Activated naive CD8-positive, alpha-beta T cell treated with anti-CD3 and anti-CD28 coated beads, Interleukin-2, amount 50 U/mL, for 24 hours (primary cell): ENCODE measurements around the gene MTMR11.
"Not testable (repeated sequence)": the region's sequence is repeated elsewhere in the genome, so short reads cannot be mapped to it uniquely, and the experiment has no call there.

Experiments used
- ATAC-seq: fragments of 150-1000 bp; cut with Tn5 transposase; one replicate; pipeline ENCODE4 v1.10.0; 2021
- DNase-seq: peaks from one replicate; pipeline ENCODE4 v3.0.0; 2021
- H3K27ac Mint-ChIP-seq: one replicate; pipeline ENCODE4 v1.8.0; 2021; ENCODE audit warnings: mild to moderate bottlenecking, mixed read lengths
- H3K27me3 Mint-ChIP-seq: one replicate; pipeline ENCODE4 v1.8.0; 2021; ENCODE audit warnings: mixed read lengths
- H3K36me3 Mint-ChIP-seq: one replicate; pipeline ENCODE4 v1.8.0; 2021; ENCODE audit warnings: low read depth, mixed read lengths
- H3K4me1 Mint-ChIP-seq: one replicate; pipeline ENCODE4 v1.8.0; 2021; ENCODE audit warnings: mixed read lengths
- H3K4me3 Mint-ChIP-seq: one replicate; pipeline ENCODE4 v1.8.0; 2021; ENCODE audit warnings: mild to moderate bottlenecking, moderate library complexity, mixed read lengths
- H3K9me3 Mint-ChIP-seq: one replicate; pipeline ENCODE4 v1.8.0; 2021; ENCODE audit warnings: mixed read lengths

MTMR11 gene

GRCh38 chr1:149936170-149936991, at the start of gene MTMR11:
MTMR11 (minus strand) TSS chr1:149936879; CDS start chr1:149936647, 232 bp downstream.
- peaks cover 37% of the 10 kb centered on the region for H3K4me1 Mint-ChIP-seq
- H3K27ac Mint-ChIP-seq, result peak within 1 kb of the TSS; percentile 43
- H3K9me3 Mint-ChIP-seq, result no peaks in the 10 kb centered on the region
- no peaks in the 10 kb centered on the region for H3K27me3 Mint-ChIP-seq
- DNase-seq, result no peak
- no peak for ATAC-seq
- H3K36me3 Mint-ChIP-seq, result no peaks in the 10 kb centered on the region
- peak within 1 kb of the TSS; percentile 49 for H3K4me3 Mint-ChIP-seq

- Mint-ChIP-seq H3K27me3 (peaks cover 2% of the 10 kb centered on the region), H3K4me1 (peaks cover 40% of the 10 kb centered on the region), H3K27ac (peak overlapping the region; percentile 41), H3K36me3 (peaks cover 27% of the 10 kb centered on the region), H3K4me3 (no peak overlapping the region), H3K9me3 (no peaks in the 10 kb centered on the region)
- no peak for DNase-seq
- no peak for ATAC-seq
Observed at GRCh38 chr1:149979972-149980540, 43.4 kb upstream of the MTMR11 start.

- Mint-ChIP-seq H3K27ac (peak overlapping the region; percentile 41), H3K9me3 (no peaks in the 10 kb centered on the region), H3K4me1 (peaks cover 40% of the 10 kb centered on the region), H3K4me3 (peak overlapping the region; percentile 12), H3K36me3 (peaks cover 30% of the 10 kb centered on the region), H3K27me3 (peaks cover 2% of the 10 kb centered on the region)
- ATAC-seq (peak; percentile 66), DNase-seq (no peak)
Observed at GRCh38 chr1:149979245-149979971, 42.7 kb upstream of the MTMR11 start.

- no peaks in the 10 kb centered on the region for H3K9me3 Mint-ChIP-seq
- peaks cover 33% of the 10 kb centered on the region for H3K36me3 Mint-ChIP-seq
- ATAC-seq, result no peak
- no peak overlapping the region for H3K4me3 Mint-ChIP-seq
- DNase-seq, result no peak
- peaks cover 40% of the 10 kb centered on the region for H3K4me1 Mint-ChIP-seq
- peaks cover 2% of the 10 kb centered on the region for H3K27me3 Mint-ChIP-seq
- H3K27ac Mint-ChIP-seq, result peak overlapping the region; percentile 41
Observed at GRCh38 chr1:149978547-149979023, 41.9 kb upstream of the MTMR11 start.

- Mint-ChIP-seq H3K27ac (no peak overlapping the region), H3K9me3 (no peaks in the 10 kb centered on the region), H3K4me1 (peaks cover 40% of the 10 kb centered on the region), H3K36me3 (peaks cover 40% of the 10 kb centered on the region), H3K27me3 (peaks cover 2% of the 10 kb centered on the region), H3K4me3 (no peak overlapping the region)
- ATAC-seq, result no peak
- no peak for DNase-seq
Observed at GRCh38 chr1:149977345-149977744, 40.7 kb upstream of the MTMR11 start.

GRCh38 chr1:149972547-149972946, 35.9 kb upstream of the MTMR11 start:
- DNase-seq, result no peak
- Mint-ChIP-seq H3K36me3 (peaks cover 53% of the 10 kb centered on the region), H3K4me3 (no peak overlapping the region), H3K27ac (no peak overlapping the region), H3K4me1 (peaks cover 6% of the 10 kb centered on the region), H3K27me3 (peaks cover 2% of the 10 kb centered on the region), H3K9me3 (no peaks in the 10 kb centered on the region)
- ATAC-seq, result no peak

- H3K4me3 Mint-ChIP-seq, result no peak overlapping the region
- H3K27me3 Mint-ChIP-seq, result no peaks in the 10 kb centered on the region
- ATAC-seq (no peak), DNase-seq (no peak)
- H3K36me3 Mint-ChIP-seq, result peaks cover 46% of the 10 kb centered on the region
- no peak overlapping the region for H3K27ac Mint-ChIP-seq
- no peaks in the 10 kb centered on the region for H3K9me3 Mint-ChIP-seq
- H3K4me1 Mint-ChIP-seq, result no peaks in the 10 kb centered on the region
Observed at GRCh38 chr1:149967646-149968045, 31.0 kb upstream of the MTMR11 start.

- Mint-ChIP-seq H3K9me3 (no peaks in the 10 kb centered on the region), H3K36me3 (peaks cover 41% of the 10 kb centered on the region), H3K27me3 (no peaks in the 10 kb centered on the region), H3K4me1 (peaks cover 6% of the 10 kb centered on the region), H3K27ac (no peak overlapping the region), H3K4me3 (no peak overlapping the region)
- DNase-seq, result no peak
- ATAC-seq, result no peak
Observed at GRCh38 chr1:149967041-149967440, 30.4 kb upstream of the MTMR11 start.

GRCh38 chr1:149966405-149966804, 29.7 kb upstream of the MTMR11 start:
- Mint-ChIP-seq H3K9me3 (no peaks in the 10 kb centered on the region), H3K4me3 (no peak overlapping the region), H3K27me3 (no peaks in the 10 kb centered on the region), H3K36me3 (peaks cover 41% of the 10 kb centered on the region), H3K4me1 (peaks cover 11% of the 10 kb centered on the region), H3K27ac (no peak overlapping the region)
- no peak for ATAC-seq
- DNase-seq, result no peak

GRCh38 chr1:149965440-149965839, 28.8 kb upstream of the MTMR11 start:
- DNase-seq (no peak), ATAC-seq (no peak)
- H3K27ac Mint-ChIP-seq, result no peak overlapping the region

GRCh38 chr1:149963358-149963757, 26.7 kb upstream of the MTMR11 start:
- Mint-ChIP-seq H3K27me3 (no peaks in the 10 kb centered on the region), H3K9me3 (no peaks in the 10 kb centered on the region), H3K36me3 (peaks cover 51% of the 10 kb centered on the region), H3K4me3 (no peak overlapping the region), H3K4me1 (peaks cover 11% of the 10 kb centered on the region), H3K27ac (no peak overlapping the region)
- ATAC-seq, result no peak
- DNase-seq, result no peak

More at GRCh38 chr1:149965440-149965839, 28.8 kb upstream of the MTMR11 start:
- H3K27me3 Mint-ChIP-seq, result no peaks in the 10 kb centered on the region
- H3K4me3 Mint-ChIP-seq, result no peak overlapping the region
- H3K4me1 Mint-ChIP-seq, result peaks cover 11% of the 10 kb centered on the region
- peaks cover 42% of the 10 kb centered on the region for H3K36me3 Mint-ChIP-seq
- no peaks in the 10 kb centered on the region for H3K9me3 Mint-ChIP-seq

- peaks cover 52% of the 10 kb centered on the region for H3K36me3 Mint-ChIP-seq
- ATAC-seq (no peak), DNase-seq (no peak)
- H3K4me3 Mint-ChIP-seq, result no peak overlapping the region
- H3K27me3 Mint-ChIP-seq, result no peaks in the 10 kb centered on the region
- H3K4me1 Mint-ChIP-seq, result peaks cover 11% of the 10 kb centered on the region
- H3K27ac Mint-ChIP-seq, result peak overlapping the region; percentile 37
- no peaks in the 10 kb centered on the region for H3K9me3 Mint-ChIP-seq
Observed at GRCh38 chr1:149962736-149963135, 26.1 kb upstream of the MTMR11 start.

GRCh38 chr1:149962039-149962647, 25.5 kb upstream of the MTMR11 start:
- H3K27me3 Mint-ChIP-seq, result no peaks in the 10 kb centered on the region
- peaks cover 51% of the 10 kb centered on the region for H3K36me3 Mint-ChIP-seq
- ATAC-seq, result peak; percentile 61
- H3K4me3 Mint-ChIP-seq, result no peak overlapping the region
- DNase-seq, result peak; percentile 16
- no peaks in the 10 kb centered on the region for H3K9me3 Mint-ChIP-seq
- H3K27ac Mint-ChIP-seq, result no peak overlapping the region
- peaks cover 11% of the 10 kb centered on the region for H3K4me1 Mint-ChIP-seq

GRCh38 chr1:149957548-149957947, 20.9 kb upstream of the MTMR11 start:
- Mint-ChIP-seq H3K36me3 (peaks cover 62% of the 10 kb centered on the region), H3K4me1 (peaks cover 10% of the 10 kb centered on the region)
- ATAC-seq, DNase-seq, H3K27ac Mint-ChIP-seq, H3K4me3 Mint-ChIP-seq, H3K9me3 Mint-ChIP-seq, H3K27me3 Mint-ChIP-seq: not testable (repeated sequence)
